ENCODE measurements around the gene NTRK2.

NTRK2 gene

GRCh38 chr9:84780385-84780784 is 110.9 kb downstream of the NTRK2 start:
- no peak for DNase-seq (ENCODE audit: low read depth in 2 of 2)

GRCh38 chr9:84781458-84781857 is 111.9 kb downstream of the NTRK2 start:
- no peak for DNase-seq (ENCODE audit: low read depth in 2 of 2)

- no peak for DNase-seq (ENCODE audit: low read depth in 2 of 2)
These were observed 112.7 kb downstream of the NTRK2 start for GRCh38 chr9:84781931-84782866.

- DNase-seq (ENCODE audit: low read depth in 2 of 2) = no peak
These were observed 116.4 kb downstream of the NTRK2 start for GRCh38 chr9:84785792-84786547.

- no peak for DNase-seq (ENCODE audit: low read depth in 2 of 2)
These were observed 119.4 kb downstream of the NTRK2 start for GRCh38 chr9:84788803-84789462.

GRCh38 chr9:84789463-84789830 is 119.9 kb downstream of the NTRK2 start:
- DNase-seq (ENCODE audit: low read depth in 2 of 2) = no peak

GRCh38 chr9:84791643-84792042 is 122.1 kb downstream of the NTRK2 start:
- DNase-seq (ENCODE audit: low read depth in 2 of 2) = no peak

- no peak for DNase-seq (ENCODE audit: low read depth in 2 of 2)
These were observed 123.7 kb downstream of the NTRK2 start for GRCh38 chr9:84793251-84793650.

GRCh38 chr9:84794981-84795637 is 125.6 kb downstream of the NTRK2 start:
- DNase-seq (ENCODE audit: low read depth in 2 of 2) = no peak

- DNase-seq (ENCODE audit: low read depth in 2 of 2) = no peak
These were observed 126.9 kb downstream of the NTRK2 start for GRCh38 chr9:84796404-84796803.

GRCh38 chr9:84799251-84799650 is 129.7 kb downstream of the NTRK2 start:
- DNase-seq (ENCODE audit: low read depth in 2 of 2) = no peak

- DNase-seq (ENCODE audit: low read depth in 2 of 2) = no peak
These were observed 135.6 kb downstream of the NTRK2 start for GRCh38 chr9:84804951-84805694.

GRCh38 chr9:84807431-84807830 is 137.9 kb downstream of the NTRK2 start:
- no peak for DNase-seq (ENCODE audit: low read depth in 2 of 2)

GRCh38 chr9:84807870-84808390 is 138.4 kb downstream of the NTRK2 start:
- no peak for DNase-seq (ENCODE audit: low read depth in 2 of 2)

- DNase-seq (ENCODE audit: low read depth in 2 of 2) = no peak
These were observed 138.9 kb downstream of the NTRK2 start for GRCh38 chr9:84808416-84808815.

- no peak for DNase-seq (ENCODE audit: low read depth in 2 of 2)
These were observed 141.7 kb downstream of the NTRK2 start for GRCh38 chr9:84811072-84811750.

- no peak for DNase-seq (ENCODE audit: low read depth in 2 of 2)
These were observed 142.2 kb downstream of the NTRK2 start for GRCh38 chr9:84811751-84812074.

GRCh38 chr9:84812355-84812754 is 142.8 kb downstream of the NTRK2 start:
- DNase-seq (ENCODE audit: low read depth in 2 of 2) = no peak

- DNase-seq (ENCODE audit: low read depth in 2 of 2) = no peak
These were observed 143.3 kb downstream of the NTRK2 start for GRCh38 chr9:84812847-84813246.

- DNase-seq (ENCODE audit: low read depth in 2 of 2) = no peak
These were observed 146.0 kb downstream of the NTRK2 start for GRCh38 chr9:84815554-84815953.
